ENCODE data around the gene MAGEA3. TPM values are rescaled to one million over a fixed set of nuclear protein-coding genes. Genes with fewer than 3 reads are reported as not detected.
"Not testable (repeated sequence)": the region's sequence is repeated elsewhere in the genome, so short reads cannot be mapped to it uniquely, and the experiment has no call there.

Gene MAGEA3
- total RNA-seq, 1 experiment from 2014 or later, result not detected

GRCh38 chrX:152733261-152733975 is 34.8 kb downstream of the MAGEA3 start, which contains the start of the genes CSAG1 and MAGEA12:
Gene CSAG1 (minus strand): TSS chrX:152733721. CDS start chrX:152732460, 1,261 bp downstream.
Gene MAGEA12 (plus strand): TSS chrX:152733757. CDS start chrX:152736162, 2,405 bp downstream.
- no peak within 1 kb of the TSS for H3K4me3 ChIP-seq
- no peaks in the 10 kb centered on the region for H3K27me3 ChIP-seq
- H3K36me3 ChIP-seq, result no peaks in the 10 kb centered on the region
- no peak for DNase-seq
- H3K9me3 ChIP-seq, result no peaks in the 10 kb centered on the region

GRCh38 chrX:152734143-152734858 is 35.7 kb downstream of the MAGEA3 start:
- not testable (repeated sequence) for H3K27me3 ChIP-seq, H3K36me3 ChIP-seq, H3K4me3 ChIP-seq, DNase-seq, H3K9me3 ChIP-seq

GRCh38 chrX:152735101-152735500 is 36.5 kb downstream of the MAGEA3 start:
- Histone ChIP-seq H3K27me3 (no peaks in the 10 kb centered on the region), H3K4me3 (no peak overlapping the region), H3K9me3 (no peaks in the 10 kb centered on the region), H3K36me3 (no peaks in the 10 kb centered on the region)
- DNase-seq, result no peak

- H3K36me3 ChIP-seq, result no peaks in the 10 kb centered on the region
These were observed 37.4 kb downstream of the MAGEA3 start for GRCh38 chrX:152735860-152736511.

GRCh38 chrX:152736528-152736927 is 37.9 kb downstream of the MAGEA3 start:
- not testable (repeated sequence) for H3K4me3 ChIP-seq, DNase-seq, H3K27me3 ChIP-seq, H3K36me3 ChIP-seq, H3K9me3 ChIP-seq

More at GRCh38 chrX:152735860-152736511, 37.4 kb downstream of the MAGEA3 start:
- no peaks in the 10 kb centered on the region for H3K9me3 ChIP-seq
- DNase-seq, result no peak
- H3K27me3 ChIP-seq, result no peaks in the 10 kb centered on the region
- H3K4me3 ChIP-seq, result no peak overlapping the region

- no peak for DNase-seq
- no peaks in the 10 kb centered on the region for H3K27me3 ChIP-seq
These were observed 40.0 kb downstream of the MAGEA3 start for GRCh38 chrX:152738560-152738959.

More at GRCh38 chrX:152738560-152738959, 40.0 kb downstream of the MAGEA3 start:
- Histone ChIP-seq H3K36me3 (no peaks in the 10 kb centered on the region), H3K4me3 (no peak overlapping the region), H3K9me3 (no peaks in the 10 kb centered on the region)

Other genes starting within 250 kb of the MAGEA3 start
- 0.82 TPM in 1 of 2 replicates, not detected in the other for gene GABRA3, start 247.5 kb upstream of the MAGEA3 start, total RNA-seq (2014; rRNA removed; shearing (Covaris generic); ENCODE audit: low replicate concordance)
- 1.2 and 2.5 TPM in 2 replicates for gene GABRQ, start 60.9 kb upstream of the MAGEA3 start, total RNA-seq (2014; rRNA removed; shearing (Covaris generic); ENCODE audit: low replicate concordance)
- gene CSAG2, start 10.5 kb downstream of the MAGEA3 start, total RNA-seq (2014; rRNA removed; shearing (Covaris generic); ENCODE audit: low replicate concordance), result not detected in 2 replicates
- gene MAGEA2B, start 15.8 kb downstream of the MAGEA3 start, total RNA-seq (2014; rRNA removed; shearing (Covaris generic); ENCODE audit: low replicate concordance), result not detected in 2 replicates
- gene CSAG1, start 34.9 kb downstream of the MAGEA3 start, total RNA-seq (2014; rRNA removed; shearing (Covaris generic); ENCODE audit: low replicate concordance), result not detected in 2 replicates
- not detected in 2 replicates for gene MAGEA12, start 35.0 kb downstream of the MAGEA3 start, total RNA-seq (2014; rRNA removed; shearing (Covaris generic); ENCODE audit: low replicate concordance)
- not detected in 2 replicates for gene MAGEA2, start 55.0 kb downstream of the MAGEA3 start, total RNA-seq (2014; rRNA removed; shearing (Covaris generic); ENCODE audit: low replicate concordance)
- gene CSAG3, start 60.4 kb downstream of the MAGEA3 start, total RNA-seq (2014; rRNA removed; shearing (Covaris generic); ENCODE audit: low replicate concordance), result not detected in 2 replicates
- not detected in 2 replicates for gene MAGEA6, start 70.9 kb downstream of the MAGEA3 start, total RNA-seq (2014; rRNA removed; shearing (Covaris generic); ENCODE audit: low replicate concordance)
- 45.3 and 73.4 TPM in 2 replicates for gene CETN2, start 132.0 kb downstream of the MAGEA3 start, total RNA-seq (2014; rRNA removed; shearing (Covaris generic); ENCODE audit: low replicate concordance)
- 32.3 and 40.9 TPM in 2 replicates for gene NSDHL, start 132.3 kb downstream of the MAGEA3 start, total RNA-seq (2014; rRNA removed; shearing (Covaris generic); ENCODE audit: low replicate concordance)
- 0.63 and 2.4 TPM in 2 replicates for gene ZNF185, start 199.3 kb downstream of the MAGEA3 start, total RNA-seq (2014; rRNA removed; shearing (Covaris generic); ENCODE audit: low replicate concordance)

All from MG63 (cell line).